Measurements from ENCODE around the gene KRTAP1-5. TPM values are rescaled to one million over a fixed set of nuclear protein-coding genes. Genes with fewer than 3 reads are reported as not detected.
"Not testable (repeated sequence)": the region's sequence is repeated elsewhere in the genome, so short reads cannot be mapped to it uniquely, and the experiment has no call there.

Gene KRTAP1-5
- total RNA-seq, 2 experiments from 2014 or later: not detected

DNA sequence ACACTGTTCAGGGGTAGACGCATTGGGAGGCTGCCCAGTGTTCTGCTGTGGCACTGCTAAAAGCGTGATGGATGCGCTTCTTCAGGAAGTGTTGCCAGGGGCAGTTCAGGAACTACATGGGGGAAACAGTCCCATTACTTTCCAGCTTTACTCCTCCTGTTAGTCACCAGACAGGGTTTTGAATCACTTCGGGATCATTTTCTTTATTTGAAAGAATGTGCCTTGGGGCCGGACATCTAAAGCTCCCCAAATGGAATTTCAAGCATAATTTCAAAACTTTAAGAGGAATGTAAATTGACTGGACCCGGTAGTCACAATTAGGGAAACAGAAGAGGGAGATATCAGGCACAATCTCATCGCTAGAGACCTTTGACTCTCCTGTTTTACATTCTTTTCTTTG is 21.4 kb upstream of the KRTAP1-5 start:
- ChIA-PET CTCF (ENCODE audit: unreplicated experiment) (no interaction called here), POLR2A (no interaction called here)
- intact Hi-C loops (cut with micrococcal nuclease; ENCODE audit: unreplicated experiment): no loop called here
- H3K79me2 ChIP-seq (ENCODE audit: insufficient read depth, low read depth, low read length): no peaks in the 10 kb centered on the region
- no peaks in the 10 kb centered on the region for H4K20me1 ChIP-seq (ENCODE audit: insufficient read depth, low read length)
- H3K27ac ChIP-seq (ENCODE audit: low read depth, low read length, poor library complexity, severe bottlenecking): no peak overlapping the region
- H3K9me3 ChIP-seq (ENCODE audit: low read length): no peaks in the 10 kb centered on the region
- no peak overlapping the region for H2AFZ ChIP-seq (ENCODE audit: low read length)
- no TSS peak for BruUV-seq (replicated peaks)
- no peaks in the 10 kb centered on the region for H3K9me2 ChIP-seq (ENCODE audit: insufficient read depth, low read length)
- no peaks in the 10 kb centered on the region for H3K4me1 ChIP-seq (ENCODE audit: insufficient read depth, low read length, poor library complexity, severe bottlenecking)
- no peaks in the 10 kb centered on the region for H3K36me3 ChIP-seq (ENCODE audit: insufficient read depth, low read length)
- H3K4me2 ChIP-seq (ENCODE audit: low read length): no peak overlapping the region
- no peak for DNase-seq (ENCODE audit: low spot score)
- H3K4me3 ChIP-seq (ENCODE audit: low read depth, low read length, poor library complexity, severe bottlenecking): no peak overlapping the region
- TF ChIP-seq EZH2phosphoT487 (IDR thresholded peaks at IDR 0.05; ENCODE audit: borderline replicate concordance, low read depth, low read length): no peak
- TF ChIP-seq, protein P1, sequence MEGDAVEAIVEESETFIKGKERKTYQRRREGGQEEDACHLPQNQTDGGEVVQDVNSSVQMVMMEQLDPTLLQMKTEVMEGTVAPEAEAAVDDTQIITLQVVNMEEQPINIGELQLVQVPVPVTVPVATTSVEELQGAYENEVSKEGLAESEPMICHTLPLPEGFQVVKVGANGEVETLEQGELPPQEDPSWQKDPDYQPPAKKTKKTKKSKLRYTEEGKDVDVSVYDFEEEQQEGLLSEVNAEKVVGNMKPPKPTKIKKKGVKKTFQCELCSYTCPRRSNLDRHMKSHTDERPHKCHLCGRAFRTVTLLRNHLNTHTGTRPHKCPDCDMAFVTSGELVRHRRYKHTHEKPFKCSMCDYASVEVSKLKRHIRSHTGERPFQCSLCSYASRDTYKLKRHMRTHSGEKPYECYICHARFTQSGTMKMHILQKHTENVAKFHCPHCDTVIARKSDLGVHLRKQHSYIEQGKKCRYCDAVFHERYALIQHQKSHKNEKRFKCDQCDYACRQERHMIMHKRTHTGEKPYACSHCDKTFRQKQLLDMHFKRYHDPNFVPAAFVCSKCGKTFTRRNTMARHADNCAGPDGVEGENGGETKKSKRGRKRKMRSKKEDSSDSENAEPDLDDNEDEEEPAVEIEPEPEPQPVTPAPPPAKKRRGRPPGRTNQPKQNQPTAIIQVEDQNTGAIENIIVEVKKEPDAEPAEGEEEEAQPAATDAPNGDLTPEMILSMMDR (conservative IDR thresholded peaks at IDR 0.05; ENCODE audit: low read length): no peak

DNA sequence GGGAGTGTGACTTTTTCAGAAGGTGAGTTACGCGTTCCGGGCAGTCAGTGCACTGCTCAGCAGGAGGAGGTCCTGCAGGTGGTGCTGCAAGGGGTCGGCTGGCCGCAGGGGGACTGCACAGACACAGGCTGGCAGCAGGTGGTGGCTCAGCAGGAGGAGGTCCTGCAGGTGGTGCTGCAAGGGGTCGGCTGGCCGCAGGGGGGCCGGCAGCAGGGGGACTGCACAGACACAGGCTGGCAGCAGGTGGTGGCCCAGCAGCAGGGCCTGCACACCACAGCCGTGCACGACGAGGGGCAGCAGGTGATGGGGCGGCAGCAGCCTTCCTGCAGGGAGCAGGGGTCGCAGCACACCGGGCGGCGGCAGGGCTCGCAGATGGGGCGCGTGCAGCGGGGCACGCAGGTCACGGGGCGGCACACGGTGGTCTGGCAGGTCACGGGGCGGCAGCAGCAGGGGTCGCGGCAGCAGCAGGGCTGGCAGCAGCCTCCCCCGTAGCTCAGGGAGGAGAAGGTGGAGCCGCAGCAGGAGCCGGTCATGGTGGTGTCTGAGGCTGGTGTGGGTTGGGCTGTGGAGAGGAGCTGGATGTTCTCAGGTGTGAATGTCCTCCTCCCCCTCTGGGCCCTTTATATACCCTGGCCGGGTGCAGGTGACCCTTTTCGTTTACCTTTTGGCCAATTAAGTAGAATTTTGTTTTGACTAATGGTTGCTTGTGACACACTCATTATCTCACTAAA is 19.9 kb upstream of the KRTAP1-5 start, which contains the start of gene KRTAP2-1:
TSS of gene KRTAP2-1 (minus strand) at position 582 of the 731 bp plus-strand sequence. CDS start at position 533, 49 bp downstream.
- H3K4me3 ChIP-seq (ENCODE audit: low read depth, low read length, poor library complexity, severe bottlenecking); H2AFZ ChIP-seq (ENCODE audit: low read length); POLR2A ChIA-PET; CTCF ChIA-PET (ENCODE audit: unreplicated experiment); H4K20me1 ChIP-seq (ENCODE audit: insufficient read depth, low read length); H3K4me1 ChIP-seq (ENCODE audit: insufficient read depth, low read length, poor library complexity, severe bottlenecking); DNase-seq (ENCODE audit: low spot score); H3K9me3 ChIP-seq (ENCODE audit: low read length); H3K36me3 ChIP-seq (ENCODE audit: insufficient read depth, low read length); H3K27ac ChIP-seq (ENCODE audit: low read depth, low read length, poor library complexity, severe bottlenecking); intact Hi-C loops (cut with micrococcal nuclease; ENCODE audit: unreplicated experiment); H3K9me2 ChIP-seq (ENCODE audit: insufficient read depth, low read length); BruUV-seq (replicated peaks); H3K4me2 ChIP-seq (ENCODE audit: low read length); H3K79me2 ChIP-seq (ENCODE audit: insufficient read depth, low read depth, low read length): not testable (repeated sequence)

DNA sequence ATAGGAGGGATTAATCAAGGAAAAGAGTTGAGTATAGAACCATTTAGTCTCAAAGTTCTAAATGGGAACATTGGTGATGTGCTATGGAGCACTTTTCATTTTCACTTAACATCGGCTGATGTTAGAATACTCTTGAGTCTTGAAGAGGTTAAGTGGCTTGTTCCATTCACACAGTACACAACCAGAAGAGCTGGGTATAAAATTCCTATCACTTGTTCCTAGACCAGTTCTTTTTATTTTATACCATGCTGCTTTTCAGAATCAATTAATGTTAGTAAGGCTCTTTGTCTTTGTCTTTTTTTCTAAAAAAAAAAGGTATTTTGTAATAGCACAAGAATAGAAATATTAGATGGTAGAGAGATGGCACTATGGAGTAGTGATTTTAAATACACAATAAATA is 15.9 kb upstream of the KRTAP1-5 start:
- H3K4me2 ChIP-seq (ENCODE audit: low read length): no peak overlapping the region
- no peak for TF ChIP-seq EZH2phosphoT487 (IDR thresholded peaks at IDR 0.05; ENCODE audit: borderline replicate concordance, low read depth, low read length)
- TF ChIP-seq, protein P1 (conservative IDR thresholded peaks at IDR 0.05; ENCODE audit: low read length): no peak
- H3K4me1 ChIP-seq (ENCODE audit: insufficient read depth, low read length, poor library complexity, severe bottlenecking): no peaks in the 10 kb centered on the region
- intact Hi-C loops (cut with micrococcal nuclease; ENCODE audit: unreplicated experiment): no loop called here
- H3K4me3 ChIP-seq (ENCODE audit: low read depth, low read length, poor library complexity, severe bottlenecking): no peak overlapping the region
- no peaks in the 10 kb centered on the region for H4K20me1 ChIP-seq (ENCODE audit: insufficient read depth, low read length)
- H3K27ac ChIP-seq (ENCODE audit: low read depth, low read length, poor library complexity, severe bottlenecking): no peak overlapping the region
- H2AFZ ChIP-seq (ENCODE audit: low read length): no peak overlapping the region
- H3K9me3 ChIP-seq (ENCODE audit: low read length): no peaks in the 10 kb centered on the region
- ChIA-PET POLR2A (no interaction called here), CTCF (ENCODE audit: unreplicated experiment) (no interaction called here)
- no peaks in the 10 kb centered on the region for H3K36me3 ChIP-seq (ENCODE audit: insufficient read depth, low read length)
- H3K9me2 ChIP-seq (ENCODE audit: insufficient read depth, low read length): no peaks in the 10 kb centered on the region
- H3K79me2 ChIP-seq (ENCODE audit: insufficient read depth, low read depth, low read length): no peaks in the 10 kb centered on the region
- no TSS peak for BruUV-seq (replicated peaks)
- DNase-seq (ENCODE audit: low spot score): no peak

DNA sequence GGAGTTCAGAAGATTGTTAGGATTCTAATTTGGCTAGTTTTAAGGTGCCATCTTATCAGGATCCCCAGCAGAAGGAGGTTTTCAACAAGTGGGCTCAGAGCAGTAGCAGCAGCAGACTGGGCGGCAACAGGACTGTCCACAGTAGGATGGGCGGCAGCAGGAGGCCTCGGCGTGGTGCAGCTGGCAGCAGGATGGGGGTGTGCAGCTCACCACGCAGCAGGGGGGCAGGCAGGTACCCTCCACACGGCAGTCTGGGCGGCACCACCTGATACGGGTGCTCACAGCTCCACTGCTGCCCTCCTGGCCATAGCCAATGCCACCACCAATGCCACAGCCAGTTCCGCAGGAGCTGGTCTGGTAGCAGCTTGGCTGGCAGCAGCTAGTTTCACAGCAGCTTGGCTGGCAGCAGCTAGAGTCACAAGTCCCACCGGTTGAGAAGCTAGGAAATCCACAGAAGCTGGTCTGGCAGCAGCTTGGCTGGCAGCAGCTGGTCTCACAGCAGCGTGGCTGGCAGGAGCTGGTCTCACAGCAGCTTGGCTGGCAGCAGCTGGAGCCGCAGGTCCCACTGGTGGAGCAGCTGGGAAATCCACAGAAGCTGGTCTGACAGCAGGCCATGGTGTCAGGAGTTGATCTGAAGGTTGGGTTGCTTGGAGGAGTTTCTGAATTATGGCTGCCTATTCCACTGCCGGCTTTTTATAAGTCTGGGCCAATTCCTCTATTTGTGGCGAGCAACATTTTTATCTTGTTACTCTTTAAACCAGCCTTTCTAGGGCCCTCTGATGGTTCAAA is 14.0 kb upstream of the KRTAP1-5 start, which contains the start of gene KRTAP1-1:
TSS of gene KRTAP1-1 (minus strand) at position 668 of the 789 bp plus-strand sequence. CDS start at position 615, 53 bp downstream.
- CTCF ChIA-PET (ENCODE audit: unreplicated experiment): not testable (repeated sequence)

More for the DNA sequence above, 14.0 kb upstream of the KRTAP1-5 start, which contains the start of gene KRTAP1-1:
- H3K9me3 ChIP-seq (ENCODE audit: low read length); H3K9me2 ChIP-seq (ENCODE audit: insufficient read depth, low read length); BruUV-seq (replicated peaks); H3K79me2 ChIP-seq (ENCODE audit: insufficient read depth, low read depth, low read length); H4K20me1 ChIP-seq (ENCODE audit: insufficient read depth, low read length); DNase-seq (ENCODE audit: low spot score); intact Hi-C loops (cut with micrococcal nuclease; ENCODE audit: unreplicated experiment); H3K4me3 ChIP-seq (ENCODE audit: low read depth, low read length, poor library complexity, severe bottlenecking); H2AFZ ChIP-seq (ENCODE audit: low read length); H3K4me2 ChIP-seq (ENCODE audit: low read length); POLR2A ChIA-PET; H3K4me1 ChIP-seq (ENCODE audit: insufficient read depth, low read length, poor library complexity, severe bottlenecking); H3K27ac ChIP-seq (ENCODE audit: low read depth, low read length, poor library complexity, severe bottlenecking); H3K36me3 ChIP-seq (ENCODE audit: insufficient read depth, low read length): not testable (repeated sequence)
